Right atrium auricular region (tissue), 2 donors: ENCODE results near the gene ADGRE3. TPM values are rescaled to one million over a fixed set of nuclear protein-coding genes. Genes with fewer than 3 reads are reported as not detected.
"Not testable (repeated sequence)": the region's sequence is repeated elsewhere in the genome, so short reads cannot be mapped to it uniquely, and the experiment has no call there.

Experiments used
- DNase-seq: peaks from one replicate; pipeline ENCODE4 v3.0.0-alpha.2; 2019; ENCODE audit warnings: low spot score
- H3K27ac ChIP-seq, 2 donors: fragments of 200-600 bp; sonication (generic); 1 replicate in 1 of 2; 2 replicates in 1 of 2; pipeline ENCODE4 v1.5.1; 2016 to 2019
- H3K27me3 ChIP-seq, 2 donors: fragments of 200-600 bp; sonication (generic); one replicate each; pipeline versions ENCODE4 v1.5.1 to v1.6.0; 2017 to 2019
- H3K36me3 ChIP-seq: fragments of 200-600 bp; sonication (generic); one replicate; pipeline ENCODE4 v1.5.1; 2016
- H3K4me1 ChIP-seq, 2 donors: fragments of 200-600 bp; sonication (generic); one replicate each; pipeline versions ENCODE4 v1.5.1 to v1.6.0; 2017 to 2019
- H3K4me3 ChIP-seq, 2 donors: fragments of 200-600 bp; sonication (generic); 1 replicate in 1 of 2; 2 replicates in 1 of 2; pipeline ENCODE4 v1.5.1; 2017 to 2019; ENCODE audit warnings: mild to moderate bottlenecking in 1 of 2, moderate library complexity in 1 of 2
- H3K9me3 ChIP-seq, 2 donors: fragments of 200-600 bp; sonication (generic); one replicate each; pipeline ENCODE4 v1.5.1; 2019
- CTCF ChIP-seq, 2 donors: fragments of 200-600 bp; sonication (generic); IDR thresholded peaks; one replicate each; pipeline ENCODE4 v1.5.1; 2019; ENCODE audit warnings: antibody characterized with exemption in 2 of 2
- total RNA-seq, 2 donors: library from RNA; depleted of rRNA; stranded (reverse); fragments of >200 nt; gene quantifications; one replicate each; pipeline ENCODE4 v1.1.0, GENCODE V29; 2016

Gene ADGRE3
- total RNA-seq, 2 donors from 2014 or later = not detected

- H3K4me1 ChIP-seq = no peaks in the 10 kb centered on the region
- no peaks in the 10 kb centered on the region for H3K9me3 ChIP-seq
- no peak for DNase-seq
- no peak overlapping the region for H3K4me3 ChIP-seq
- H3K27ac ChIP-seq = no peak overlapping the region
- H3K27me3 ChIP-seq = no peaks in the 10 kb centered on the region
- no peaks in the 10 kb centered on the region for H3K36me3 ChIP-seq
- no peak for TF ChIP-seq CTCF (IDR thresholded peaks at IDR 0.05)
These were observed 63.6 kb downstream of the ADGRE3 start for GRCh38 chr19:14611051-14611450.

GRCh38 chr19:14606627-14607026 is 68.0 kb downstream of the ADGRE3 start:
- no peak for TF ChIP-seq CTCF (IDR thresholded peaks at IDR 0.05)
- Histone ChIP-seq H3K27me3 (no peaks in the 10 kb centered on the region), H3K36me3 (no peaks in the 10 kb centered on the region), H3K4me3 (no peak overlapping the region), H3K27ac (no peak overlapping the region), H3K9me3 (no peaks in the 10 kb centered on the region), H3K4me1 (no peaks in the 10 kb centered on the region)
- no peak for DNase-seq

- no peaks in the 10 kb centered on the region for H3K27me3 ChIP-seq
- no peak for DNase-seq
- no peaks in the 10 kb centered on the region for H3K9me3 ChIP-seq
- H3K36me3 ChIP-seq = no peaks in the 10 kb centered on the region
- no peak overlapping the region for H3K4me3 ChIP-seq
- H3K27ac ChIP-seq = no peak overlapping the region
- TF ChIP-seq CTCF (IDR thresholded peaks at IDR 0.05) = no peak
- H3K4me1 ChIP-seq = no peaks in the 10 kb centered on the region
These were observed 70.7 kb downstream of the ADGRE3 start for GRCh38 chr19:14603990-14604387.

- Histone ChIP-seq H3K36me3 (no peaks in the 10 kb centered on the region), H3K4me3 (no peak overlapping the region), H3K9me3 (no peaks in the 10 kb centered on the region), H3K27me3 (no peaks in the 10 kb centered on the region), H3K27ac (no peak overlapping the region), H3K4me1 (no peaks in the 10 kb centered on the region)
- no peak for TF ChIP-seq CTCF (IDR thresholded peaks at IDR 0.05)
- DNase-seq = no peak
These were observed 75.0 kb downstream of the ADGRE3 start for GRCh38 chr19:14599548-14600147.

GRCh38 chr19:14595558-14595957 is 79.1 kb downstream of the ADGRE3 start:
- Histone ChIP-seq H3K27me3 (no peaks in the 10 kb centered on the region), H3K36me3 (no peaks in the 10 kb centered on the region), H3K4me3 (no peak overlapping the region), H3K27ac (no peak overlapping the region), H3K9me3 (no peaks in the 10 kb centered on the region), H3K4me1 (no peaks in the 10 kb centered on the region)
- TF ChIP-seq CTCF (IDR thresholded peaks at IDR 0.05) = no peak
- no peak for DNase-seq

GRCh38 chr19:14589433-14589832 is 85.2 kb downstream of the ADGRE3 start:
- not testable (repeated sequence) for H3K27me3 ChIP-seq, H3K4me1 ChIP-seq, H3K27ac ChIP-seq

GRCh38 chr19:14585187-14585586 is 89.5 kb downstream of the ADGRE3 start:
- DNase-seq, H3K27me3 ChIP-seq, H3K36me3 ChIP-seq, H3K4me3 ChIP-seq, H3K27ac ChIP-seq, H3K9me3 ChIP-seq, H3K4me1 ChIP-seq: not testable (repeated sequence)

More at GRCh38 chr19:14589433-14589832, 85.2 kb downstream of the ADGRE3 start:
- not testable (repeated sequence) for H3K36me3 ChIP-seq, H3K9me3 ChIP-seq, H3K4me3 ChIP-seq, DNase-seq

GRCh38 chr19:14584372-14584771 is 90.3 kb downstream of the ADGRE3 start:
- H3K36me3 ChIP-seq, H3K27ac ChIP-seq, H3K4me1 ChIP-seq, H3K9me3 ChIP-seq, DNase-seq, H3K27me3 ChIP-seq, H3K4me3 ChIP-seq: not testable (repeated sequence)
